Activated CD4-positive, alpha-beta T cell treated with anti-CD3 and anti-CD28 coated beads for 36 hours (primary cell): ENCODE data around the gene LONRF2. TPM values are rescaled to one million over a fixed set of nuclear protein-coding genes. Genes with fewer than 3 reads are reported as not detected.

Source experiments
- ATAC-seq: fragments of 200-7000 bp; cut with Tn5 transposase; one replicate; pipeline ENCODE4 v1.10.0; 2021; ENCODE audit warnings: mild to moderate bottlenecking, moderate library complexity
- CTCF ChIA-PET: fragments of 350-600 bp; sonication (Branson Sonifier 250); formaldehyde crosslinking; loops from one replicate; lab custom pipeline; 2021; ENCODE audit warnings: antibody characterized with exemption; lab: Charles Lee
- POLR2A ChIA-PET: fragments of 350-600 bp; sonication (Branson Sonifier 250); formaldehyde crosslinking; loops from one replicate; lab custom pipeline; 2021; ENCODE audit warnings: antibody characterized with exemption, inconsistent platforms; lab: Charles Lee
- DNase-seq: peaks from one replicate; pipeline ENCODE4 v3.0.0-alpha.2; 2020
- H3K27ac Mint-ChIP-seq: one replicate; pipeline ENCODE4 v1.8.0; 2021; ENCODE audit warnings: mixed read lengths
- H3K27me3 Mint-ChIP-seq: one replicate; pipeline ENCODE4 v1.8.0; 2021; ENCODE audit warnings: mixed read lengths
- H3K36me3 Mint-ChIP-seq: one replicate; pipeline ENCODE4 v1.8.0; 2021; ENCODE audit warnings: low read depth, mixed read lengths
- H3K4me1 Mint-ChIP-seq: one replicate; pipeline ENCODE4 v1.8.0; 2021; ENCODE audit warnings: mixed read lengths
- H3K4me3 Mint-ChIP-seq: one replicate; pipeline ENCODE4 v1.8.0; 2021; ENCODE audit warnings: mild to moderate bottlenecking, moderate library complexity, mixed read lengths
- H3K9me3 Mint-ChIP-seq: one replicate; pipeline ENCODE4 v1.8.0; 2021; ENCODE audit warnings: low read depth, mixed read lengths
- intact Hi-C, 2 experiments: fragments of 100-400 bp; cut with DNase I in 1 of 2; cut with micrococcal nuclease in 1 of 2; formaldehyde crosslinking; loops; one replicate each; pipeline versions ENCODE4 v1.14.2 to v1.15.1; 2022 to 2024; cut with DNase I, micrococcal nuclease
- total RNA-seq, 2 experiments: library from RNA; stranded (reverse); gene quantifications; one replicate each; pipeline ENCODE4 v1.2.3, GENCODE V29; 2021

LONRF2 gene
- total RNA-seq, 2 experiments from 2014 or later = 0.02 to 0.04 TPM

DNA sequence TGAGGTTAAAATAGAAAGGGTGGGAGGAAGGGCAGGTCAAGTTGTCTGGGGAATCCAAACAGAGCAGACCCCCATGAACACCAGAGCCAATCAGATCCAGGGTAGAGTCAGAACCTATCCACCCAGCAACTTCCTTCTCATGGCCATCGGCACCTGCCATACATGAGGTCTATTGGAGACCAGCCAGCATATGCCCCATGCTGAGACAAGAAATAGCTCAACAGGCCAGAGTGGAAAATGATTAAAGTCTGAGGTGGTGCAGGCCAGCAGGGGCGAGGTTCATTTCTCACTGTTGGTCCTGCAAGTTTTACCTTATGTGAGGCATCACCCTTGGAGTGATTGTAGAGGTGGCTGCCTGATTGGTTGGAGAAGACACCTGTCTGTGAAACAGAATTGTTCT, 89.2 kb downstream of the LONRF2 start:
- ChIA-PET POLR2A (no interaction called here), CTCF (interaction anchor here (1.1 to 1.7 kb wide), 3 partner anchors 9 to 675 kb away, joined by 3 to 4 read pairs (median 4); no protein-coding TSS in a partner anchor)
- Mint-ChIP-seq H3K27ac (no peak overlapping the region), H3K4me1 (peaks cover 17% of the 10 kb centered on the region), H3K36me3 (no peaks in the 10 kb centered on the region), H3K9me3 (no peaks in the 10 kb centered on the region), H3K27me3 (no peaks in the 10 kb centered on the region), H3K4me3 (no peak overlapping the region)
- intact Hi-C loops = no loop called here
- DNase-seq (no peak), ATAC-seq (no peak)

GRCh38 chr2:100230754-100231153, 91.5 kb downstream of the LONRF2 start:
- intact Hi-C loops = no loop called here
- no peak overlapping the region for H3K27ac Mint-ChIP-seq
- CTCF ChIA-PET = interaction anchor here (1.4 kb wide), 1 partner anchor 32 kb away, joined by 4 read pairs; no protein-coding TSS in a partner anchor

GRCh38 chr2:100228967-100229366, 93.3 kb downstream of the LONRF2 start:
- ChIA-PET POLR2A (no interaction called here), CTCF (no interaction called here)
- Mint-ChIP-seq H3K4me1 (no peaks in the 10 kb centered on the region), H3K27ac (no peak overlapping the region), H3K9me3 (no peaks in the 10 kb centered on the region), H3K27me3 (peaks cover 4% of the 10 kb centered on the region), H3K36me3 (no peaks in the 10 kb centered on the region), H3K4me3 (no peak overlapping the region)
- no peak for DNase-seq
- intact Hi-C loops = no loop called here
- no peak for ATAC-seq

More at GRCh38 chr2:100230754-100231153, 91.5 kb downstream of the LONRF2 start:
- ATAC-seq = no peak
- H3K36me3 Mint-ChIP-seq = no peaks in the 10 kb centered on the region
- DNase-seq = no peak
- no peak overlapping the region for H3K4me3 Mint-ChIP-seq
- H3K4me1 Mint-ChIP-seq = peaks cover 15% of the 10 kb centered on the region
- no peaks in the 10 kb centered on the region for H3K27me3 Mint-ChIP-seq
- POLR2A ChIA-PET = no interaction called here
- H3K9me3 Mint-ChIP-seq = no peaks in the 10 kb centered on the region

DNA sequence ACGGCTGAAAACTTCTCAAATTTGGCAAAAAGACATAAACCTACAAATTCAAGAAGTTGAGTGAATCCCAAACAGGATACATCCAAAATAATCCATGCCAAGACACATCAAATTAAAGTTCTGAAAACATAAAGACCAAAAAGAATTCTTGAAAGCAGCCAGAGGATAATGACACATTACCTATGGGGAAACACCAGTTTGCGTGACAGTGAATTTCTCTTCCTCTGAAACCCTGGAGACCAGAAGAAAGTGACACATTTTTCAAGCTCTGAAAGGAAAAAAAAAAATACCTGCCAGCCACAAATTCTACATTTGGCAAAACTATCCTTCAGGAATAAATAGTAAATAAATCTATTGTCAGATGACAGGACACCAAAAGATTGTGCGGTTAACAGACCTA, 93.9 kb downstream of the LONRF2 start:
- no peaks in the 10 kb centered on the region for H3K9me3 Mint-ChIP-seq
- DNase-seq = no peak
- H3K4me3 Mint-ChIP-seq = no peak overlapping the region
- no peak for ATAC-seq
- ChIA-PET CTCF (interaction anchor here (0.6 kb wide), 1 partner anchor 20 kb away, joined by 3 read pairs; no protein-coding TSS in a partner anchor), POLR2A (no interaction called here)
- no peaks in the 10 kb centered on the region for H3K4me1 Mint-ChIP-seq
- H3K36me3 Mint-ChIP-seq = no peaks in the 10 kb centered on the region
- H3K27ac Mint-ChIP-seq = no peak overlapping the region
- intact Hi-C loops = no loop called here
- peaks cover 4% of the 10 kb centered on the region for H3K27me3 Mint-ChIP-seq

GRCh38 chr2:100224988-100225710, 97.2 kb downstream of the LONRF2 start:
- no peak for ATAC-seq
- no peaks in the 10 kb centered on the region for H3K4me1 Mint-ChIP-seq
- CTCF ChIA-PET = no interaction called here
- no peak for DNase-seq
- intact Hi-C loops = no loop called here
- no peaks in the 10 kb centered on the region for H3K36me3 Mint-ChIP-seq
- POLR2A ChIA-PET = no interaction called here
- no peaks in the 10 kb centered on the region for H3K9me3 Mint-ChIP-seq
- no peak overlapping the region for H3K27ac Mint-ChIP-seq
- no peak overlapping the region for H3K4me3 Mint-ChIP-seq
- H3K27me3 Mint-ChIP-seq = peaks cover 4% of the 10 kb centered on the region

DNA sequence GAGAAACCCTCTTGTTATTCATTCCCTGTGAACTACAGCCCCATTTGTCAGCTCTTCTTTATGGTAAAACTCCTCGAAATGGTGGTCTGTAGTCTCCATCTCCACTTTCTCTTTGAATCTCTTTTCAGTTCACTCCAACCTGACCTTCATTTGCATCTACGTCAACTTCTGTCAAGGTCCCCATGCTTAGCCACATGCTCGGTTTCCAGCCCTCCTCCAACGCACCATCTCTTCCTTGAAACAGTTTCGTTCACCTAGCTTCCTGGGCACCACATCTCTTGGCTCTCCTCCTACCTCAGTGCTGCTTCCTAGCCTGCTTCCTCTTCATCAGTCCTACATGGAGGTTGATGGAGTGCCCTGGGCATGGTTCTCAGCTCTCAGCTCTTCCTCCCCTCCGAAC, 98.8 kb downstream of the LONRF2 start:
- H3K4me1 Mint-ChIP-seq = peaks cover under 1% of the 10 kb centered on the region
- no peaks in the 10 kb centered on the region for H3K9me3 Mint-ChIP-seq
- ChIA-PET CTCF (no interaction called here), POLR2A (no interaction called here)
- H3K27ac Mint-ChIP-seq = no peak overlapping the region
- H3K27me3 Mint-ChIP-seq = peaks cover 4% of the 10 kb centered on the region
- H3K4me3 Mint-ChIP-seq = no peak overlapping the region
- ATAC-seq (no peak), DNase-seq (no peak)
- no peaks in the 10 kb centered on the region for H3K36me3 Mint-ChIP-seq
- intact Hi-C loops = no loop called here

Other genes with a start within 250 kb of the LONRF2 start
- 1 to 10 TPM; 5.6 TPM for gene AFF3, start 179.9 kb downstream of the LONRF2 start, total RNA-seq
- gene CHST10, start 95.2 kb upstream of the LONRF2 start, total RNA-seq = 1 to 10 TPM; 5.9 to 6.2 TPM
- not detected for gene NMS, start 148.0 kb upstream of the LONRF2 start, total RNA-seq
- 10 to 100 TPM; 39.3 to 41.9 TPM for gene PDCL3, start 240.5 kb upstream of the LONRF2 start, total RNA-seq